T-helper 1 cell treated with Interleukin-12 subunit alpha and Interleukin-12 subunit beta and Interleukin-4 antibody, amounts not matched to agents 30 μg/mL and 1 μg/mL, for 36 hours (primary cell): Measurements from ENCODE around the gene GXYLT2.
"Not testable (repeated sequence)": the region's sequence is repeated elsewhere in the genome, so short reads cannot be mapped to it uniquely, and the experiment has no call there.

Experiments used
- H3K27ac Mint-ChIP-seq: one replicate; pipeline ENCODE4 v1.8.0; 2021; ENCODE audit warnings: mild to moderate bottlenecking, mixed read lengths
- H3K27me3 Mint-ChIP-seq: one replicate; pipeline ENCODE4 v1.8.0; 2021; ENCODE audit warnings: low read depth, mixed read lengths
- H3K36me3 Mint-ChIP-seq: one replicate; pipeline ENCODE4 v1.8.0; 2021; ENCODE audit warnings: low read depth, mixed read lengths
- H3K4me1 Mint-ChIP-seq: one replicate; pipeline ENCODE4 v1.8.0; 2021; ENCODE audit warnings: low read depth, mixed read lengths
- H3K4me3 Mint-ChIP-seq: one replicate; pipeline ENCODE4 v1.8.0; 2021; ENCODE audit warnings: mild to moderate bottlenecking, moderate library complexity, mixed read lengths
- H3K9me3 Mint-ChIP-seq: one replicate; pipeline ENCODE4 v1.8.0; 2021; ENCODE audit warnings: mixed read lengths

GXYLT2 gene

DNA sequence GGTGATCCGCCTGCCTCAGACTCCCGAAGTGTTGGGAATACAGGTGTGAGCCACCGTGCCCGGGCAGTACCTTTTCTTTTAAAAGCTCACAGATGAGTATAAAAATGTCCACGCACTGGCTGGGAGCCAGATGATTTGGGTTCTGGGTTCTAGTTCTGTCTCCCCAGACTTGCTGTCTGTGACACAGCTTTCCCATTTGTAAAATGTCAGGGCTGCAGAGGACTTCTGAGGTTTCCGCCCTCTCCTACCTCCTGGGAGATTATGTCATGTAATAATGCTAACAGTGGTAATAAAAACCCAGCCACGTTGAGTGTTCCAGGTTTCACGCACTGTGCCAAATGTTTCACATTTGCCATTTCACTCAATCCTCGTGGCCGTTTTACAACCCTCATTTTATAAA is 107.5 kb downstream of the GXYLT2 start:
- peak overlapping the region; percentile 65 for H3K4me3 Mint-ChIP-seq
- H3K9me3 Mint-ChIP-seq: no peaks in the 10 kb centered on the region
- no peaks in the 10 kb centered on the region for H3K27me3 Mint-ChIP-seq
- peaks cover 23% of the 10 kb centered on the region for H3K4me1 Mint-ChIP-seq
- peak overlapping the region; percentile 70 for H3K27ac Mint-ChIP-seq
- H3K36me3 Mint-ChIP-seq: peaks cover 17% of the 10 kb centered on the region

DNA sequence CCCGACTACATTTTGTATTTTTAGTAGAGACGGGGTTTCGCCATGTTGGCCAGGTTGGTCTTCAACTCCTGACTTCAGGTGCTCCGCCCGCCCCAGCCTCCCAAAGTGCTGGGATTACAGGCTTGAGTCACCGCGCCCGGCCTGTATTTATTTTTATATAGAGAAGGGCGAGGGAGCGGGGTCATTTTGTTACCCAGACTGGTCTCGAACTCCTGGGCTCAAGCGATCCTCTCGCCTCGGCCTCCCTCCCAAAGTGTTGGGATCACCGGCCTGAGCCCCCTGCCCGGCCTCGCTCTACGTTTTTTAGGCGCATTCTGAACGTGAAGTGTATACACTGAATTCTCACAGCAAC is 108.3 kb downstream of the GXYLT2 start:
- Mint-ChIP-seq H3K27ac (peak overlapping the region; percentile 80), H3K9me3 (no peaks in the 10 kb centered on the region), H3K4me3 (peak overlapping the region; percentile 84), H3K4me1 (peaks cover 30% of the 10 kb centered on the region), H3K27me3 (no peaks in the 10 kb centered on the region), H3K36me3 (peaks cover 23% of the 10 kb centered on the region)

GRCh38 chr3:72996473-72997333 is 108.9 kb downstream of the GXYLT2 start, which contains the start of gene PPP4R2:
TSS of gene PPP4R2 (plus strand) at chr3:72996811. CDS start at chr3:72997038, 227 bp downstream.
- Mint-ChIP-seq H3K36me3 (peaks cover 24% of the 10 kb centered on the region), H3K27me3 (no peaks in the 10 kb centered on the region), H3K4me3 (peak within 1 kb of the TSS; percentile 84), H3K4me1 (peaks cover 30% of the 10 kb centered on the region), H3K27ac (peak within 1 kb of the TSS; percentile 80), H3K9me3 (no peaks in the 10 kb centered on the region)

GRCh38 chr3:72997421-72997961 is 109.6 kb downstream of the GXYLT2 start:
- Mint-ChIP-seq H3K9me3 (no peaks in the 10 kb centered on the region), H3K36me3 (peaks cover 31% of the 10 kb centered on the region), H3K4me1 (peaks cover 33% of the 10 kb centered on the region), H3K27ac (peak overlapping the region; percentile 80), H3K4me3 (peak overlapping the region; percentile 84), H3K27me3 (no peaks in the 10 kb centered on the region)

- peak overlapping the region; percentile 57 for H3K27ac Mint-ChIP-seq
- no peaks in the 10 kb centered on the region for H3K9me3 Mint-ChIP-seq
- H3K36me3 Mint-ChIP-seq: peaks cover 35% of the 10 kb centered on the region
- peaks cover 33% of the 10 kb centered on the region for H3K4me1 Mint-ChIP-seq
- H3K27me3 Mint-ChIP-seq: no peaks in the 10 kb centered on the region
- peak overlapping the region; percentile 80 for H3K4me3 Mint-ChIP-seq
These were observed 110.6 kb downstream of the GXYLT2 start for GRCh38 chr3:72998466-72998865.

DNA sequence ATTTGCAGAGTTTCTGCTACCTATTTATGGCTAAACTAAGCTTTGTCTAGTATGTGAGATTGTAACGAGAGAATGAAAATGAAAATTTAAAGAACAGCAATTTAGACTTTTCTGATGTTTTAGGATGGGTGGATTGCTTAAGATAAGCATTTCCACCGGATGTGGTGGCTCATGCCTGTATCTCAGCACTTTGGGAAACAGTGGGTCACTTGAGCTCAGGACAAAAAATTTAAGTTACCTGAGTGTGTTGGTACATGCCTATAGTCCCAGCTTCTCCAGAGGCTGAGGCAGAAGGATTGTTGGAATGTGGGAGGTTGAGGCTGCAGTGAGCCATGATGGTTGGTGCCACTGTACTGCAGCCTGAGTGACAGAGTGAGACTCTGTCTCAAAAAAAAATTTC is 112.1 kb downstream of the GXYLT2 start:
- Mint-ChIP-seq H3K4me3 (peak overlapping the region; percentile 80), H3K27me3 (no peaks in the 10 kb centered on the region), H3K4me1 (peaks cover 41% of the 10 kb centered on the region), H3K27ac (peak overlapping the region; percentile 80), H3K9me3 (no peaks in the 10 kb centered on the region), H3K36me3 (peaks cover 43% of the 10 kb centered on the region)

- not testable (repeated sequence) for H3K27me3 Mint-ChIP-seq, H3K4me3 Mint-ChIP-seq, H3K27ac Mint-ChIP-seq, H3K9me3 Mint-ChIP-seq
- Mint-ChIP-seq H3K4me1 (peaks cover 49% of the 10 kb centered on the region), H3K36me3 (peaks cover 58% of the 10 kb centered on the region)
These were observed 115.2 kb downstream of the GXYLT2 start for GRCh38 chr3:73003050-73003449.

- Mint-ChIP-seq H3K27ac (no peak overlapping the region), H3K4me1 (peaks cover 50% of the 10 kb centered on the region), H3K27me3 (no peaks in the 10 kb centered on the region), H3K4me3 (no peak overlapping the region), H3K9me3 (no peaks in the 10 kb centered on the region), H3K36me3 (peaks cover 59% of the 10 kb centered on the region)
These were observed 116.5 kb downstream of the GXYLT2 start for GRCh38 chr3:73004316-73004715.

DNA sequence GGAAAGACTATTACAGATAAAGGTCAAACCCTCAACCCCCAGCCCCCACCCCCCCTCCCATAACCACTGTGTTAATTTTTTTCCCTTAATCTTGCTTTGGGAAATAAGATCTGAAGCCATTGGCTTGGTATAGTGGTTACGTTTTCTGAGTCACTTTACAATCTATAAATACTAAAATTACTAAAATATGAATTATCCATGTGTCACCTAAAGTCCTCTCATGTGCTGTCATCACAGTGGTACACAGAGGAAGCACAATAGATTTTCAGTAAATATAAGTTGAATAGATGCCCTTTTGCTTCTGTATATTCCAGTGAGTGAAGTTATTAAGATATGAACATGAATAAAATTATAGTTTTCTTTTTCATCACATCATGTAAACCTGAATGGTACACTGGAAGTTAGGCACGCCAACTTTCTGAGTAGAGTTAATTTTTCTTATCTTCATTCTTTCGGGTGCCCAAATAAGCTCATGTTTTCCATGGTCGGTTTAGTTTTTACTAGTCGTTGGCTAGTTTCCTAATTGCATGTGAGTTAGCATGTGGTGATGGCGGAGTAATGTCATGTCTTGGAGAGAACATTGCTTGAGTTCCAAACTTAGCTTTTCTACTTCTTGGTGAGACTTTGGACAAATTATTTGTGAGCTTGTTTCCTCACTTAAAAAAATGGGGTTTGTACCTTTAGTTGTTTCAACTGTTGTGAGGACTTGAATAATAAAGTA is 120.3 kb downstream of the GXYLT2 start:
- Mint-ChIP-seq H3K4me3 (no peak overlapping the region), H3K27me3 (no peaks in the 10 kb centered on the region), H3K27ac (no peak overlapping the region), H3K36me3 (peaks cover 43% of the 10 kb centered on the region), H3K9me3 (no peaks in the 10 kb centered on the region), H3K4me1 (peaks cover 51% of the 10 kb centered on the region)

- no peak overlapping the region for H3K27ac Mint-ChIP-seq
- no peak overlapping the region for H3K4me3 Mint-ChIP-seq
- H3K9me3 Mint-ChIP-seq: no peaks in the 10 kb centered on the region
- H3K4me1 Mint-ChIP-seq: peaks cover 52% of the 10 kb centered on the region
- H3K27me3 Mint-ChIP-seq: no peaks in the 10 kb centered on the region
- H3K36me3 Mint-ChIP-seq: peaks cover 39% of the 10 kb centered on the region
These were observed 121.2 kb downstream of the GXYLT2 start for GRCh38 chr3:73009008-73009407.

DNA sequence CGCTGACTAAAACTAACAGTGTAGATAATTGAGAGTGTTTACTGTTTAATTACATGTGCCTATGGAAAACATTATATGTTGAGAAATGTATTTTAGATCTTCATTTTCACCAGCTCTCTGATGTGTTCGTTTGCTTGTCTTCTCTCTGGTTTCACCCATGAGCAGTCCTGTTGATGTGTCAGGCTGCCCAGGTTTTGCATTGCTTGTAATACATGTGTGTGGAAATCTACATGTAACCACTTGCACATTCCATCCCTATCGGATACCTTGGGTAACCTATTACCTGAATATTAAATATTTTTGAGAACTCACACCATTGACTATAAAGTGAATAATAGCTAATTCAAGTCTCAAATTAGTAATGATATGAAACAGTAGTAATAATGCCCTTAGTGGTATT is 121.9 kb downstream of the GXYLT2 start:
- H3K4me3 Mint-ChIP-seq: no peak overlapping the region
- H3K4me1 Mint-ChIP-seq: peaks cover 44% of the 10 kb centered on the region
- no peaks in the 10 kb centered on the region for H3K9me3 Mint-ChIP-seq
- H3K36me3 Mint-ChIP-seq: peaks cover 33% of the 10 kb centered on the region
- H3K27me3 Mint-ChIP-seq: no peaks in the 10 kb centered on the region
- H3K27ac Mint-ChIP-seq: no peak overlapping the region

GRCh38 chr3:73010158-73010557 is 122.3 kb downstream of the GXYLT2 start:
- H3K36me3 Mint-ChIP-seq: peaks cover 33% of the 10 kb centered on the region
- H3K27ac Mint-ChIP-seq: no peak overlapping the region
- H3K9me3 Mint-ChIP-seq: no peaks in the 10 kb centered on the region
- no peak overlapping the region for H3K4me3 Mint-ChIP-seq
- H3K27me3 Mint-ChIP-seq: no peaks in the 10 kb centered on the region
- H3K4me1 Mint-ChIP-seq: peaks cover 43% of the 10 kb centered on the region

GRCh38 chr3:73018298-73018697 is 130.5 kb downstream of the GXYLT2 start:
- H3K27ac Mint-ChIP-seq: no peak overlapping the region
- H3K9me3 Mint-ChIP-seq: no peaks in the 10 kb centered on the region
- H3K36me3 Mint-ChIP-seq: peaks cover 4% of the 10 kb centered on the region
- H3K27me3 Mint-ChIP-seq: no peaks in the 10 kb centered on the region
- H3K4me3 Mint-ChIP-seq: no peak overlapping the region
- H3K4me1 Mint-ChIP-seq: peaks cover 29% of the 10 kb centered on the region

GRCh38 chr3:73018790-73019441 is 131.1 kb downstream of the GXYLT2 start:
- Mint-ChIP-seq H3K9me3 (no peaks in the 10 kb centered on the region), H3K4me1 (peaks cover 29% of the 10 kb centered on the region), H3K27ac (no peak overlapping the region), H3K27me3 (no peaks in the 10 kb centered on the region), H3K4me3 (no peak overlapping the region), H3K36me3 (peaks cover 4% of the 10 kb centered on the region)
